ENCODE results near the gene EHD4. TPM values are rescaled to one million over a fixed set of nuclear protein-coding genes. Genes with fewer than 3 reads are reported as not detected.

Gene EHD4
- total and polyA plus RNA-seq, 12 donors = 23.4 to 62.7 (median 43.2) TPM

DNA sequence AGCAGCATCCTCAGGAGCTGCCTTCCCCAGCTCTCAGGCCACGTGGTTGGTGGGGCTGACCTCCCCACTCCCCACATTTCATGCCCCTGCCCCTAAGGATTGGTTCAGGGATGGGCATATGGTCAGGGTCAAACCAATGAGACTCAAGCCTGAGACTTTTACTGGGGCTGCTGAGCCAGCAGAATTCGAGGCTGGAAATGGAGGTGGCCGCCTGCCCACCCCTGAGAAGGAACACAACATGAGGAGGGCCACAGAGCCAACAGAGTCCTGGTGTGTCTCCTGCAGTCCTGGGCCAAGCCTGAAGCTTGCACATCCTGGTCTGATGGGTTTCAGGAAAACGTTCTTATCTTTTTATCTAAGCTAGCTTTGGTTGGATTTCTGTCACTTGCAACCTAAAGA, 5.9 kb downstream of the EHD4 start:
- H3K4me1 ChIP-seq = peaks cover 19 to 95% (median 80%) of the 10 kb centered on the region in 9 donors
- 45 to 47% methylated on average over 4 of the region's 4 CpGs for WGBS, 2 donors

DNA sequence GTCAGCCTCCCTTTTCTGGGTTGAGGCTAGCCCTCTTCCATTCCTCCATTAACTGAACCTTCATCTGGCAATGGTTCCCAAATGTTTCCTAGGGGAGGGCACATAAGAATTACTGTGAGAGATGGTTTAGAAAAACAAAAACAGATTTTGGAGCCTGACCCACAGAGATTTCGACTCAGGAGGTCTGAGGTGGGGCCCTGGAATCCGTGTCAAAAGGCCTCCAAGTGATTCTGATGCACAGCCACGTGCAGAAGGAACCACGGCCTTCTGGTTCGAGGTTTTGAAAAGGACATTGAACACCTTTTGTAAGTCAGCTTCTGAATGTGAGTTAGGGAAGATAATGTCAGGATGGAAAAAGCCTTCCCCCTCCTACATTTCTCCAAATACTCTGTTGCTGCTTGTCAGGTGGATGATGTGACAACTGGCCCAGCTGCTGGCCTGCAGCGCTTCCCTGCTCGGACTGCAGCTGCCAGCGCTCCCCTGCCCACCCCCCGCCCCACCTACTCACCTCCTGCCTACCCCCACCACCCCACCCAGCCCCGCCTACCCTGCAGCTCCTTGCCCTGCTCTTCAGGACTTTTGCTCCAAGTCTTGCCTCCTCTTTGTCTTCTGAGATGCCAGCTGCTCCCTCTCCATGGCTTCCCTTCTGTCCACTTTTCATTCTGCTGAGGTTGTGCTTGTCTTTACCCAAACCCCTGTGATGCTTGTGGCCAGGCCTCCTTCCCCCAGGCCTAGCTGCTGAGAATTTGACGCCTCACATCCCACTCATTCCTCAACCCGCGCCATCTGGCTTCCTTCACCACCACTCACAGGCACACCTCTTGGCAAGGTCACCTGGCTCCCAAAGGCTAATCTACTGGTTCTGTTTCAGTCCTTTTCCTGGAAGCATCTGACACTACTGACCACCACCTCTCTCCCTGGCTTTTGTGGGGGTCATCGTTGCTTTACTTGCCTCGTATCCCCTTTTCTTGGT, 6.6 kb downstream of the EHD4 start:
- Histone ChIP-seq H3K4me1 (peaks cover 19 to 96% (median 81%) of the 10 kb centered on the region in 9 donors), H3K4me3 (no peak overlapping the region), H3K27me3 (no peaks in the 10 kb centered on the region), H3K9me3 (no peaks in the 10 kb centered on the region), H3K36me3 (peaks cover 0 to 9% (median 0%) of the 10 kb centered on the region in 9 donors), H3K27ac (peak overlapping the region; percentile 62 to 97 (median 78))
- DNase-seq = peak; percentile 59 to 72
- intact Hi-C loops (cut with DNase I) = loop anchor here in 3 of 10 donors (5.0 to 10.0 kb wide), 3 partner anchors 38 to 51 kb away; no protein-coding TSS in a partner anchor
- 50 to 51% methylated on average over 15 of the region's 15 CpGs for WGBS, 2 donors
- TF ChIP-seq, protein P1, sequence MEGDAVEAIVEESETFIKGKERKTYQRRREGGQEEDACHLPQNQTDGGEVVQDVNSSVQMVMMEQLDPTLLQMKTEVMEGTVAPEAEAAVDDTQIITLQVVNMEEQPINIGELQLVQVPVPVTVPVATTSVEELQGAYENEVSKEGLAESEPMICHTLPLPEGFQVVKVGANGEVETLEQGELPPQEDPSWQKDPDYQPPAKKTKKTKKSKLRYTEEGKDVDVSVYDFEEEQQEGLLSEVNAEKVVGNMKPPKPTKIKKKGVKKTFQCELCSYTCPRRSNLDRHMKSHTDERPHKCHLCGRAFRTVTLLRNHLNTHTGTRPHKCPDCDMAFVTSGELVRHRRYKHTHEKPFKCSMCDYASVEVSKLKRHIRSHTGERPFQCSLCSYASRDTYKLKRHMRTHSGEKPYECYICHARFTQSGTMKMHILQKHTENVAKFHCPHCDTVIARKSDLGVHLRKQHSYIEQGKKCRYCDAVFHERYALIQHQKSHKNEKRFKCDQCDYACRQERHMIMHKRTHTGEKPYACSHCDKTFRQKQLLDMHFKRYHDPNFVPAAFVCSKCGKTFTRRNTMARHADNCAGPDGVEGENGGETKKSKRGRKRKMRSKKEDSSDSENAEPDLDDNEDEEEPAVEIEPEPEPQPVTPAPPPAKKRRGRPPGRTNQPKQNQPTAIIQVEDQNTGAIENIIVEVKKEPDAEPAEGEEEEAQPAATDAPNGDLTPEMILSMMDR (IDR thresholded peaks at IDR 0.05) = no peak
- peak; percentile 40 to 89 (median 71) for ATAC-seq

More for the DNA sequence above, 5.9 kb downstream of the EHD4 start:
- H3K4me3 ChIP-seq = no peak overlapping the region
- H3K36me3 ChIP-seq = peaks cover 0 to 9% (median 0%) of the 10 kb centered on the region in 9 donors
- H3K27ac ChIP-seq = peak overlapping the region; percentile 62 to 97 (median 78)
- H3K9me3 ChIP-seq = no peaks in the 10 kb centered on the region
- ATAC-seq (peak in 3 of 8 donors; percentile 7 to 24 (median 16)), DNase-seq (no peak)
- TF ChIP-seq, protein P1 (IDR thresholded peaks at IDR 0.05) = no peak
- H3K27me3 ChIP-seq = no peaks in the 10 kb centered on the region
- intact Hi-C loops (cut with DNase I) = loop anchor here in 3 of 10 donors (5.0 to 10.0 kb wide), 3 partner anchors 39 to 52 kb away; no protein-coding TSS in a partner anchor

DNA sequence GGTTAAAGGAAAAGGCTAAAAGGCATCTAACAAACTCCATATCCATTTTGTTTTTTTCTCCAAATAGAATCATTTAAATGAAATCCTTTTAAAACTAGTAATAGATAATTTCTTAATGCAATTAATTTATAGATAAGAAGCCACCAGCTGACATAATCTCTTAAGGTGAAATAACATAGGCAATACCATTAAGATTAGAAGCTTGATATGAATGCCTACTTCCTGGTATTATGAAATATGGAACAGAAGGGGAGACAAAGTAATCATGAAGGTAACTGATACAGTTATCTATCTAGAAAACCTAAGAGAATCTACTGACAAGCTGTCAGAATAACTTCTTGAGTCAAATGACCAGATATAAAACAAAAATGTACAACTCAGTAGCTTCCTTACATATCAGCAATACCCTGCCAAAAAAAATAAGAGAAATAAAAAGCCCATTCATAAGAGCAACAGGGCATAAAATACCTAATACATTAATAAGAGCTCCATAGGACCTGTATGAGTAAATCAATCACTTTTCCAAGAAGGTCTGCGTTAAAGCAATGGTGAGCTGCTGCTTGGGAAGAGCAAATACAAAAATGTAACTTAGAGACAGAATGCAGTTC, 10.7 kb downstream of the EHD4 start:
- no peaks in the 10 kb centered on the region for H3K27me3 ChIP-seq
- intact Hi-C loops (cut with DNase I) = loop anchor here in 1 of 10 donors (10.0 kb wide), 1 partner anchor 47 kb away; no protein-coding TSS in a partner anchor
- 78 to 92% methylated on average over 1 of the region's 1 CpG for WGBS, 2 donors
- no peaks in the 10 kb centered on the region for H3K9me3 ChIP-seq
- TF ChIP-seq, protein P1 (IDR thresholded peaks at IDR 0.05) = no peak
- DNase-seq (no peak), ATAC-seq (no peak)
- H3K4me3 ChIP-seq = no peak overlapping the region
- H3K27ac ChIP-seq = peak overlapping the region in 3 of 10 donors; percentile 15 to 54 (median 21)
- H3K36me3 ChIP-seq = peaks cover 0 to 14% (median 0%) of the 10 kb centered on the region in 9 donors
- peaks cover 27 to 95% (median 72%) of the 10 kb centered on the region in 9 donors for H3K4me1 ChIP-seq

DNA sequence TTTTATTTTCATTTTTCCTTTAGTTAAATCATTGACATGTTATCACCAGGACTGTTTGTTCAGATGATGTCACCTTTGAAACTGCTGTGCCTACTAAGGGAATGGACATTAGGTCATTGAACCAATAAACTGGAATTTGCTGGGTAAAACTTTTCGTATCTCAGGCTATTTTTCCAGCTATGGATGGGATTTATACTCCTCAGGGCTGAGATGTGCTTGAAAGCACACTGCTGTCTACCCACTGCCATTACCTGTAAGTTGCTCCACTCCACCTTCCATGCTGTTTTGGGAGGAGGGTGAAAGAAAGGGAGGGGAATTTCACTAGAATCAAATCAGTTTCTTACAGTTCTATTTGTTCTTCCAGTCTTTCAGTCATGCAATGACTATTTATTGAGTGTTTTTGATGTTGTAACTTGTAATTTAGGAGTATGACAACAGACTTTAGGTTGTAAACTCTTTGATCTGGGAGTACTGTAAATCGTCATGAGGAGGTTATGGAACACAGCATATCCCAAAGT, 11.3 kb downstream of the EHD4 start:
- Histone ChIP-seq H3K9me3 (no peaks in the 10 kb centered on the region), H3K36me3 (peaks cover 0 to 16% (median 0%) of the 10 kb centered on the region in 9 donors), H3K27ac (peak overlapping the region in 6 of 10 donors; percentile 11 to 54 (median 24)), H3K4me1 (peaks cover 21 to 95% (median 72%) of the 10 kb centered on the region in 9 donors), H3K4me3 (no peak overlapping the region), H3K27me3 (no peaks in the 10 kb centered on the region)
- intact Hi-C loops (cut with DNase I) = loop anchor here in 1 of 10 donors (10.0 kb wide), 1 partner anchor 46 kb away; no protein-coding TSS in a partner anchor
- no peak for DNase-seq
- TF ChIP-seq, protein P1 (IDR thresholded peaks at IDR 0.05) = no peak
- WGBS, 2 donors = 57 to 60% methylated on average over 2 of the region's 2 CpGs
- no peak for ATAC-seq
